ENCODE measurements around the gene SYT8.

The SYT8 gene

GRCh38 chr11:1832920-1833295 is 1.9 kb upstream of the SYT8 start:
- DNase-seq: no peak

GRCh38 chr11:1834062-1834610 is 654 bp upstream of the SYT8 start:
- no peak for DNase-seq

GRCh38 chr11:1835671-1836010 is 851 bp downstream of the SYT8 start:
- DNase-seq: no peak

GRCh38 chr11:1836011-1836945 is 1.5 kb downstream of the SYT8 start:
- DNase-seq: no peak

GRCh38 chr11:1837171-1838076 is 2.6 kb downstream of the SYT8 start:
- no peak for DNase-seq

- DNase-seq: no peak
These were observed 3.3 kb downstream of the SYT8 start for GRCh38 chr11:1838077-1838425.

- DNase-seq: no peak
These were observed 3.8 kb downstream of the SYT8 start, which contains the start of gene TNNI2 for GRCh38 chr11:1838426-1839144. Gene TNNI2 (plus strand): TSS chr11:1838981. CDS start chr11:1839697, 716 bp downstream.

GRCh38 chr11:1839204-1839923 is 4.6 kb downstream of the SYT8 start:
- DNase-seq: no peak

- no peak for DNase-seq
These were observed 5.4 kb downstream of the SYT8 start for GRCh38 chr11:1839924-1840779.

GRCh38 chr11:1840780-1841480 is 6.1 kb downstream of the SYT8 start:
- no peak for DNase-seq

GRCh38 chr11:1841511-1842148 is 6.8 kb downstream of the SYT8 start:
- DNase-seq: no peak

- no peak for DNase-seq
These were observed 7.6 kb downstream of the SYT8 start for GRCh38 chr11:1842149-1843097.

- no peak for DNase-seq
These were observed 8.3 kb downstream of the SYT8 start for GRCh38 chr11:1843098-1843473.

- DNase-seq: no peak
These were observed 9.0 kb downstream of the SYT8 start for GRCh38 chr11:1843796-1844195.

- no peak for DNase-seq
These were observed 9.7 kb downstream of the SYT8 start for GRCh38 chr11:1844221-1845094.

GRCh38 chr11:1845095-1845429 is 10.3 kb downstream of the SYT8 start:
- DNase-seq: no peak

- no peak for DNase-seq
These were observed 11.0 kb downstream of the SYT8 start for GRCh38 chr11:1845561-1846452.

Measured in NCI-H187 (cell line).